ENCODE measurements around the gene GHR.

DNA sequence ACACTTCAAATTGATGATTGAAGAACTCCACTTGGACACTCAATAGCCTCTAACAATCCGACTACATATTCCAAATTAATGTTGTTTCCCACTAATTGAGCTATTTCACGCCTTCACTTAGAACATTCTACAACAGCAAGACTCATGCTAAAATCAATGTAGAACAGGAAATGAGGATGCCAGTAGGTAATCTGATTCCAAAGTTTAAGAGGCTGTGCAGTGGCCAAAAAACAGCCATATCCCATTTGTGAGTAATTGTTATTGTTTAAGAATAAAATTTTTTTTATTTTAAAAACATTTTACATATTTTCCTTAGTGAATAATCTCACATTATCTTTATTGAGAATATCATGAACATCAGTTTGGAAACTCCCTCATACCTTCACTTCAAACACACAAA, 35.7 kb upstream of the GHR start:
- TF ChIP-seq, protein P1, sequence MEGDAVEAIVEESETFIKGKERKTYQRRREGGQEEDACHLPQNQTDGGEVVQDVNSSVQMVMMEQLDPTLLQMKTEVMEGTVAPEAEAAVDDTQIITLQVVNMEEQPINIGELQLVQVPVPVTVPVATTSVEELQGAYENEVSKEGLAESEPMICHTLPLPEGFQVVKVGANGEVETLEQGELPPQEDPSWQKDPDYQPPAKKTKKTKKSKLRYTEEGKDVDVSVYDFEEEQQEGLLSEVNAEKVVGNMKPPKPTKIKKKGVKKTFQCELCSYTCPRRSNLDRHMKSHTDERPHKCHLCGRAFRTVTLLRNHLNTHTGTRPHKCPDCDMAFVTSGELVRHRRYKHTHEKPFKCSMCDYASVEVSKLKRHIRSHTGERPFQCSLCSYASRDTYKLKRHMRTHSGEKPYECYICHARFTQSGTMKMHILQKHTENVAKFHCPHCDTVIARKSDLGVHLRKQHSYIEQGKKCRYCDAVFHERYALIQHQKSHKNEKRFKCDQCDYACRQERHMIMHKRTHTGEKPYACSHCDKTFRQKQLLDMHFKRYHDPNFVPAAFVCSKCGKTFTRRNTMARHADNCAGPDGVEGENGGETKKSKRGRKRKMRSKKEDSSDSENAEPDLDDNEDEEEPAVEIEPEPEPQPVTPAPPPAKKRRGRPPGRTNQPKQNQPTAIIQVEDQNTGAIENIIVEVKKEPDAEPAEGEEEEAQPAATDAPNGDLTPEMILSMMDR (IDR thresholded peaks at IDR 0.05), result no peak
- TF ChIP-seq POLR2A (IDR thresholded peaks at IDR 0.05), result no peak
- TF ChIP-seq EP300 (IDR thresholded peaks at IDR 0.05), result no peak
- no peak for TF ChIP-seq POLR2AphosphoS5 (IDR thresholded peaks at IDR 0.05)
